GM12878 (cell line): Measurements from ENCODE around the gene CTNNA3. TPM values are rescaled to one million over a fixed set of nuclear protein-coding genes. Genes with fewer than 3 reads are reported as not detected.

Experiments used
- ATAC-seq: fragments of 200-7000 bp; cut with Tn5 transposase; 3 replicates; pipeline ENCODE4 v1.9.1; 2020; ENCODE audit warnings: mild to moderate bottlenecking, moderate library complexity
- BruUV-seq: library from RNA; stranded (reverse); fragments of 400-500 nt; replicated peaks from 2 replicates; lab custom pipeline; 2021; lab: Mats Ljungman, UMichigan
- CTCF ChIA-PET: fragments of 300-600 bp; sonication (Branson Sonifier 250); formaldehyde crosslinking; extraction: SDS; loops from one replicate; lab custom pipeline; 2021; ENCODE audit warnings: inconsistent platforms; lab: Yijun Ruan, JAX
- POLR2A ChIA-PET: fragments of 350-600 bp; formaldehyde crosslinking; extraction: SDS; loops from one replicate; lab custom pipeline; 2021; ENCODE audit warnings: inconsistent platforms; lab: Charles Lee
- RAD21 ChIA-PET: fragments of 300-600 bp; sonication (Branson Sonifier 250); formaldehyde crosslinking; loops from one replicate; lab custom pipeline; 2023; ENCODE audit warnings: antibody characterized with exemption; ENCODE audit not compliant: unreplicated experiment; lab: Charles Lee
- SMC1A ChIA-PET: fragments of 300-600 bp; sonication (Branson Sonifier 250); formaldehyde crosslinking; loops from one replicate; lab custom pipeline; 2023; ENCODE audit not compliant: unreplicated experiment, uncharacterized antibody; lab: Charles Lee
- DNase-seq: peaks from one replicate; pipeline ENCODE4 v3.0.0-alpha.2; 2011; ENCODE audit warnings: low read depth, low spot score
- FAIRE-seq: peaks from 3 replicates; lab custom pipeline; 2011; peaks lifted over from hg19 to GRCh38; lab: Jason Lieb, UNC
- H2AFZ ChIP-seq: 2 replicates; pipeline ENCODE4 v1.6.0; 2011; ENCODE audit warnings: low read depth, low read length, control low read depth; ENCODE audit not compliant: control insufficient read depth
- H3K27ac ChIP-seq: 2 replicates; pipeline ENCODE4 v1.5.1; 2011; ENCODE audit warnings: control low read depth; ENCODE audit not compliant: control insufficient read depth, insufficient read depth
- H3K27me3 ChIP-seq, 2 experiments: replicated peaks in 1 of 2; 2 replicates each; pipeline versions ENCODE4 v1.6.0 to v1.6.1; 2011; ENCODE audit warnings: low read length in 1 of 2; ENCODE audit not compliant: control insufficient read depth in 2 of 2, insufficient read depth in 2 of 2
- H3K36me3 ChIP-seq, 2 experiments: 2 replicates each; pipeline ENCODE4 v1.5.1; 2011; ENCODE audit warnings: low read length in 1 of 2; ENCODE audit not compliant: control insufficient read depth in 2 of 2, insufficient read depth in 2 of 2
- H3K4me1 ChIP-seq: 2 replicates; pipeline ENCODE4 v1.6.1; 2011; ENCODE audit warnings: mild to moderate bottlenecking, low read length, moderate library complexity, mixed read lengths; ENCODE audit not compliant: control insufficient read depth, insufficient read depth
- H3K4me2 ChIP-seq: 2 replicates; pipeline ENCODE4 v1.6.0; 2011; ENCODE audit warnings: control low read depth; ENCODE audit not compliant: control insufficient read depth, insufficient read depth
- H3K4me3 ChIP-seq: fragments of 200-600 bp; sonication (generic); 2 replicates; pipeline ENCODE4 v1.5.1; 2016
- H3K79me2 ChIP-seq: 2 replicates; pipeline ENCODE4 v1.6.0; 2011; ENCODE audit warnings: low read length; ENCODE audit not compliant: control insufficient read depth, insufficient read depth
- H3K9ac ChIP-seq: 2 replicates; pipeline ENCODE4 v1.8.0; 2011; ENCODE audit warnings: low read length, control low read depth, mixed read lengths; ENCODE audit not compliant: control insufficient read depth, insufficient read depth
- H3K9me3 ChIP-seq: replicated peaks from 3 replicates; pipeline ENCODE4 v1.5.1; 2011; ENCODE audit warnings: mild to moderate bottlenecking, low read length; ENCODE audit not compliant: control insufficient read depth, insufficient read depth
- H4K20me1 ChIP-seq: 2 replicates; pipeline ENCODE4 v1.6.0; 2011; ENCODE audit not compliant: control insufficient read depth, insufficient read depth
- BCL11A ChIP-seq: IDR thresholded peaks from 2 replicates; pipeline ENCODE4 v1.6.1; 2011; ENCODE audit warnings: low read depth, low read length
- ELK1 ChIP-seq: IDR thresholded peaks from 2 replicates; pipeline ENCODE4 v1.6.1; 2012; ENCODE audit warnings: low read depth, low read length, improper control_type of control experiment
- ESRRA ChIP-seq: IDR thresholded peaks from 2 replicates; pipeline ENCODE4 v1.6.1; 2012; ENCODE audit warnings: mild to moderate bottlenecking, low read length, improper control_type of control experiment
- IRF4 ChIP-seq: IDR thresholded peaks from 2 replicates; pipeline ENCODE4 v1.6.1; 2011; ENCODE audit warnings: low read depth, low read length
- KDM1A ChIP-seq: fragments of 200-600 bp; sonication (generic); IDR thresholded peaks from 2 replicates; pipeline ENCODE4 v1.6.1; 2016; ENCODE audit warnings: borderline replicate concordance
- MTA3 ChIP-seq: IDR thresholded peaks from 2 replicates; pipeline ENCODE4 v1.6.1; 2012; ENCODE audit warnings: low read length, inconsistent platforms, borderline replicate concordance
- WGBS: methylation state at CpG from one replicate; pipeline ENCODE4 v1.1.6; 2016; ENCODE audit warnings: low lambda C conversion rate; ENCODE audit not compliant: insufficient replicate concordance, insufficient coverage; ENCODE audit errors: missing lambda C conversion rate; 5-methylcytosine and 5-hydroxymethylcytosine counted together
- in situ Hi-C: fragments of 300-500 bp; cut with MboI; formaldehyde crosslinking; loops from 9 replicates; pipeline ENCODE4 v1.14.3; 2018; ENCODE audit warnings: mixed read lengths
- intact Hi-C: fragments of 100-400 bp; cut with micrococcal nuclease; formaldehyde crosslinking; loops from one replicate; pipeline ENCODE4 v1.14.2; 2022; ENCODE audit not compliant: unreplicated experiment
- polyA plus RNA-seq, 11 experiments: library from polyadenylated mRNA; depleted of rRNA in 4 of 11; unstranded in 6 of 11; stranded (reverse) in 5 of 11; fragments of >200 nt; fragmentation: Nextera tagmentation in 4 of 11; fragmentation: Illumina TruSeq in 1 of 11; extraction: Ambion mirVana in 4 of 11; extraction: Trizol in 1 of 11; gene quantifications; 1 replicate in 1 of 11; 2 replicates in 10 of 11; pipeline versions ENCODE4 v1.2.1 to v1.2.3, GENCODE V29; 2011 to 2016; ENCODE audit warnings: inconsistent platforms in 2 of 11, missing spikeins in 2 of 11, low read depth in 1 of 11
- total RNA-seq, 4 experiments: library from RNA; depleted of rRNA in 3 of 4; stranded (reverse); fragments of >200 nt in 3 of 4; fragmentation: Illumina TruSeq in 1 of 4; extraction: Trizol in 1 of 4; gene quantifications; 2 replicates each; pipeline versions ENCODE4 v1.2.1 to v1.2.3, GENCODE V29; 2013 to 2021

Gene CTNNA3
- total and polyA plus RNA-seq, 10 of the 15 experiments (the other 5 are each of a cell fraction or from before 2014, with no cell fraction given): under 0.01 to 4.5 (median 0.22) TPM; not detected in 2

- BruUV-seq: no TSS peak
Observed at GRCh38 chr10:67667035-67667425, 29.0 kb downstream of the CTNNA3 start.

More at GRCh38 chr10:67667035-67667425, 29.0 kb downstream of the CTNNA3 start:
- Histone ChIP-seq H3K36me3 (no peaks in the 10 kb centered on the region), H4K20me1 (no peaks in the 10 kb centered on the region), H3K79me2 (no peaks in the 10 kb centered on the region), H3K4me2 (no peak overlapping the region), H3K9ac (no peak overlapping the region), H3K4me1 (no peaks in the 10 kb centered on the region), H2AFZ (no peak overlapping the region), H3K27ac (no peak overlapping the region), H3K9me3 (no peaks in the 10 kb centered on the region), H3K4me3 (no peak overlapping the region), H3K27me3 (no peaks in the 10 kb centered on the region)
- FAIRE-seq (no peak), ATAC-seq (no peak), DNase-seq (no peak)
- TF ChIP-seq IRF4: no peak
- TF ChIP-seq BCL11A: no peak
- no peak for TF ChIP-seq ELK1
- TF ChIP-seq MTA3: no peak
- TF ChIP-seq KDM1A: no peak
- TF ChIP-seq ESRRA: no peak
- intact Hi-C loops (no loop called here), in situ Hi-C loops (no loop called here)
- RAD21 ChIA-PET: interaction anchor here (0.7 to 9.6 kb wide), 15 partner anchors 11 to 736 kb away, joined by 3 to 193 read pairs (median 5); partner anchors contain the start of gene CTNNA3
- 96% methylated on average over 1 of the region's 1 CpG for WGBS
- SMC1A ChIA-PET: interaction anchor here (0.8 to 10.8 kb wide), 11 partner anchors 10 to 246 kb away, joined by 3 to 221 read pairs (median 5); partner anchors contain the start of gene CTNNA3
- POLR2A ChIA-PET: interaction anchor here (0.5 to 1.6 kb wide), 4 partner anchors 10 to 112 kb away, joined by 3 to 13 read pairs (median 3); no protein-coding TSS in a partner anchor
- CTCF ChIA-PET: interaction anchor here (0.7 to 10.6 kb wide), 27 partner anchors 9 to 777 kb away, joined by 3 to 311 read pairs (median 4); partner anchors contain the start of gene CTNNA3
